CD14-positive monocyte (primary cell): Measurements from ENCODE around the gene ABCC3. TPM values are rescaled to one million over a fixed set of nuclear protein-coding genes. Genes with fewer than 3 reads are reported as not detected.
A peak's percentile ranks its signal among the peaks of the same experiment; 100 is the strongest.

Source experiments
- DNase-seq, 3 donors: peaks; one replicate each; pipeline ENCODE4 v3.0.0-alpha.2; 2011 to 2022
- H2AFZ ChIP-seq: 2 replicates; pipeline ENCODE4 v1.6.0; 2012; ENCODE audit warnings: mild to moderate bottlenecking, low read depth, low read length, inconsistent platforms; ENCODE audit not compliant: insufficient read depth, poor library complexity, severe bottlenecking
- H3K27ac ChIP-seq, 2 donors: 1 replicate in 1 of 2; 2 replicates in 1 of 2; pipeline ENCODE4 v1.5.1; 2012 to 2013; ENCODE audit warnings: low read length in 2 of 2, control low read depth in 1 of 2, inconsistent platforms in 1 of 2, low read depth in 1 of 2, mild to moderate bottlenecking in 1 of 2
- H3K27me3 ChIP-seq, 2 donors: one replicate each; pipeline versions ENCODE4 v1.6.0 to v1.6.1; 2011 to 2013; ENCODE audit warnings: low read length in 2 of 2; ENCODE audit not compliant: control insufficient read depth in 2 of 2, insufficient read depth in 2 of 2
- H3K36me3 ChIP-seq, 2 donors: replicated peaks in 1 of 2; 1 replicate in 1 of 2; 2 replicates in 1 of 2; pipeline versions ENCODE4 v1.5.1 to v1.6.1; 2012 to 2013; ENCODE audit warnings: low read length in 2 of 2, control low read depth in 1 of 2, inconsistent platforms in 1 of 2, mild to moderate bottlenecking in 1 of 2; ENCODE audit not compliant: insufficient read depth in 2 of 2, control insufficient read depth in 1 of 2
- H3K4me1 ChIP-seq, 2 donors: 1 replicate in 1 of 2; 2 replicates in 1 of 2; pipeline versions ENCODE4 v1.5.1 to v1.6.1; 2012 to 2013; ENCODE audit warnings: low read length in 2 of 2, control low read depth in 1 of 2, inconsistent platforms in 1 of 2, mild to moderate bottlenecking in 1 of 2, moderate library complexity in 1 of 2; ENCODE audit not compliant: insufficient read depth in 2 of 2, control insufficient read depth in 1 of 2
- H3K4me2 ChIP-seq: replicated peaks from 2 replicates; pipeline ENCODE3; 2012; ENCODE audit warnings: low read length, moderate library complexity, mild to moderate bottlenecking; ENCODE audit not compliant: poor library complexity, severe bottlenecking; ENCODE audit errors: extremely low read depth
- H3K4me3 ChIP-seq, 3 experiments: fragments of 200-600 bp in 1 of 3; sonication (generic) in 1 of 3; replicated peaks in 1 of 3; 1 replicate in 2 of 3; 2 replicates in 1 of 3; pipeline ENCODE4 v1.5.1; 2011 to 2013; ENCODE audit warnings: low read length in 3 of 3, mild to moderate bottlenecking in 3 of 3, control low read depth in 2 of 3, low read depth in 2 of 3, inconsistent platforms in 1 of 3, moderate library complexity in 1 of 3
- H3K79me2 ChIP-seq: 2 replicates; pipeline ENCODE4 v1.6.0; 2012; ENCODE audit warnings: mild to moderate bottlenecking, control low read depth, inconsistent platforms, low read length, moderate library complexity; ENCODE audit not compliant: insufficient read depth
- H3K9ac ChIP-seq: 2 replicates; pipeline ENCODE4 v1.6.0; 2017; ENCODE audit warnings: low read length, mild to moderate bottlenecking; ENCODE audit not compliant: insufficient read depth, poor library complexity, severe bottlenecking
- H3K9me3 ChIP-seq, 2 donors: replicated peaks in 1 of 2; 1 replicate in 1 of 2; 2 replicates in 1 of 2; pipeline versions ENCODE4 v1.5.1 to v1.6.1; 2012 to 2013; ENCODE audit warnings: low read length in 2 of 2, control low read depth in 1 of 2; ENCODE audit not compliant: control insufficient read depth in 1 of 2, insufficient read depth in 1 of 2
- H4K20me1 ChIP-seq: 2 replicates; pipeline ENCODE4 v1.6.0; 2012; ENCODE audit warnings: mild to moderate bottlenecking, low read length, control low read depth, moderate library complexity; ENCODE audit not compliant: insufficient read depth
- H3K27ac Mint-ChIP-seq, 7 donors: one replicate each; pipeline ENCODE4 v1.8.0; 2020; ENCODE audit warnings: mild to moderate bottlenecking in 7 of 7, mixed read lengths in 7 of 7, moderate library complexity in 6 of 7, inconsistent platforms in 2 of 7
- H3K27me3 Mint-ChIP-seq, 3 donors: one replicate each; pipeline ENCODE4 v1.8.0; 2021 to 2022; ENCODE audit warnings: low read depth in 3 of 3, mild to moderate bottlenecking in 3 of 3, mixed read lengths in 3 of 3, moderate library complexity in 3 of 3, inconsistent platforms in 1 of 3
- H3K36me3 Mint-ChIP-seq, 2 donors: one replicate each; pipeline ENCODE4 v1.8.0; 2020; ENCODE audit warnings: mixed read lengths in 2 of 2, inconsistent platforms in 1 of 2, mild to moderate bottlenecking in 1 of 2
- H3K4me1 Mint-ChIP-seq: one replicate; pipeline ENCODE4 v1.8.0; 2020; ENCODE audit warnings: mild to moderate bottlenecking, mixed read lengths
- H3K4me3 Mint-ChIP-seq, 2 donors: one replicate each; pipeline ENCODE4 v1.8.0; 2020; ENCODE audit warnings: mild to moderate bottlenecking in 2 of 2, mixed read lengths in 2 of 2, moderate library complexity in 1 of 2
- H3K9me3 Mint-ChIP-seq, 7 donors: one replicate each; pipeline ENCODE4 v1.8.0; 2020 to 2022; ENCODE audit warnings: mixed read lengths in 7 of 7, mild to moderate bottlenecking in 6 of 7, moderate library complexity in 6 of 7, inconsistent platforms in 2 of 7
- WGBS: methylation state at CpG from one replicate; pipeline ENCODE4 v1.1.5; 2013; ENCODE audit warnings: missing lambda C conversion rate; ENCODE audit not compliant: insufficient coverage; 5-methylcytosine and 5-hydroxymethylcytosine counted together
- intact Hi-C, 2 donors: fragments of 100-400 bp; cut with micrococcal nuclease; formaldehyde crosslinking; loops; one replicate each; pipeline versions ENCODE4 v1.15.0 to v1.15.1; 2023
- polyA plus RNA-seq, 3 donors: library from polyadenylated mRNA; depleted of rRNA in 1 of 3; unstranded in 2 of 3; stranded (reverse) in 1 of 3; fragments of 300-500 nt in 2 of 3; fragments of >200 nt in 1 of 3; fragmentation: Illumina TruSeq in 2 of 3; gene quantifications; 1 replicate in 2 of 3; 2 replicates in 1 of 3; pipeline ENCODE4 v1.2.3, GENCODE V29; 2012 to 2021
- TF ChIP-seq, protein P1 (sequence below): fragments of 200-600 bp; IDR thresholded peaks from one replicate; pipeline ENCODE4 v1.8.0; 2022; ENCODE audit warnings: antibody characterized with exemption, mild to moderate bottlenecking

The ABCC3 gene
- polyA plus RNA-seq, 3 donors, result 2.7 to 74.5 (median 11.4) TPM

DNA sequence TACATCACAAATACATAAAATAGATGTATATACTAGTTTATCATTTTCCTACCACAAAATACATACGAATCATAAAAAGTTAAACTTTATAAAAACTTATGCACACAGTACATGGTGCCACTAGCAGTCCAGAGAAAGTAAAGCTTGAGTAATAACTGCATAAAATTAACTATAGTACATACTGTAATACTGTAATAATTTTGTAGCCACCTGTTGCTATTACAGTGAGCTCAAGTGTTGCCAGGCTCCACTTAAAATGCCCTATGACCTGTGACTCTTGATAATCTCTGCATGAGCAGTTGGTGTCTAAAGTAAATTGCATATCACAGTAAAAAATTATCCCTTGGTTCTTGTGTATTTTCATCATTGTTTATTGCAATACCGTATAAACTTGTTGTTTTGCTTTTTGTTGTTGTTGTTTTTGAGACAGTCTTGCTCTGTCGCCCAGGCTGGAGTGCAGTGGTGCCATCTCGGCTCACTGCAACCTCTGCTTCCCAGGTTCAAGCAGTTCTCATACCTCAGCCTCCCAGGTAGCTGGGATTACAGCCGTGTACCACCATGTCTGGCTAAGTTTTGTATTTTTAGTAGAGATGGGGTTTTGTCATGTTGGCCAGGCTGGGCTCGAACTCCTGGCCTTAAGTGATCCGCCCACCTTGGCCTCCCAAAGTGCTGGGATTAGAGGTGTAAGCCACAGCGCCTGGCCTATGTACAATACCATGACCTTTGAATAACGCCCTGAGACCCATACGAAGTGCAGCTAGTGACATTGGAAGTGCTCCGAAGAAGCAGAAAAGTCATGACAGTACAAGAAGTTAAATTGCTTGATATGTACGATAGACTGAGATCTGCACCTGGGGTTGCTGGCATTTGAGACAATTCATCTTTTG is 91.3 kb downstream of the ABCC3 start:
- Histone ChIP-seq H3K4me3 (no peak overlapping the region), H3K36me3 (peaks cover 2 to 10% of the 10 kb centered on the region in 2 donors), H4K20me1 (peaks cover 100% of the 10 kb centered on the region), H3K9ac (no peak overlapping the region), H2AFZ (no peak overlapping the region), H3K27me3 (no peaks in the 10 kb centered on the region), H3K4me1 (peaks cover 19 to 29% of the 10 kb centered on the region in 2 donors), H3K27ac (peak overlapping the region in 1 of 2 donors; percentile 36), H3K79me2 (peaks cover 100% of the 10 kb centered on the region), H3K4me2 (no peak overlapping the region), H3K9me3 (no peaks in the 10 kb centered on the region)
- H3K27ac Mint-ChIP-seq, result peak overlapping the region in 3 of 7 donors; percentile 42 to 78 (median 50)
- no peaks in the 10 kb centered on the region for H3K9me3 Mint-ChIP-seq
- peaks cover 41% of the 10 kb centered on the region for H3K4me1 Mint-ChIP-seq
- 93% methylated on average over 8 of the region's 12 CpGs for WGBS
- intact Hi-C loops, result no loop called here
- TF ChIP-seq, protein P1, sequence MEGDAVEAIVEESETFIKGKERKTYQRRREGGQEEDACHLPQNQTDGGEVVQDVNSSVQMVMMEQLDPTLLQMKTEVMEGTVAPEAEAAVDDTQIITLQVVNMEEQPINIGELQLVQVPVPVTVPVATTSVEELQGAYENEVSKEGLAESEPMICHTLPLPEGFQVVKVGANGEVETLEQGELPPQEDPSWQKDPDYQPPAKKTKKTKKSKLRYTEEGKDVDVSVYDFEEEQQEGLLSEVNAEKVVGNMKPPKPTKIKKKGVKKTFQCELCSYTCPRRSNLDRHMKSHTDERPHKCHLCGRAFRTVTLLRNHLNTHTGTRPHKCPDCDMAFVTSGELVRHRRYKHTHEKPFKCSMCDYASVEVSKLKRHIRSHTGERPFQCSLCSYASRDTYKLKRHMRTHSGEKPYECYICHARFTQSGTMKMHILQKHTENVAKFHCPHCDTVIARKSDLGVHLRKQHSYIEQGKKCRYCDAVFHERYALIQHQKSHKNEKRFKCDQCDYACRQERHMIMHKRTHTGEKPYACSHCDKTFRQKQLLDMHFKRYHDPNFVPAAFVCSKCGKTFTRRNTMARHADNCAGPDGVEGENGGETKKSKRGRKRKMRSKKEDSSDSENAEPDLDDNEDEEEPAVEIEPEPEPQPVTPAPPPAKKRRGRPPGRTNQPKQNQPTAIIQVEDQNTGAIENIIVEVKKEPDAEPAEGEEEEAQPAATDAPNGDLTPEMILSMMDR, result no peak
- H3K36me3 Mint-ChIP-seq, result peaks cover 7 to 8% of the 10 kb centered on the region in 2 donors
- no peaks in the 10 kb centered on the region for H3K27me3 Mint-ChIP-seq
- no peak overlapping the region for H3K4me3 Mint-ChIP-seq
- no peak for DNase-seq

DNA sequence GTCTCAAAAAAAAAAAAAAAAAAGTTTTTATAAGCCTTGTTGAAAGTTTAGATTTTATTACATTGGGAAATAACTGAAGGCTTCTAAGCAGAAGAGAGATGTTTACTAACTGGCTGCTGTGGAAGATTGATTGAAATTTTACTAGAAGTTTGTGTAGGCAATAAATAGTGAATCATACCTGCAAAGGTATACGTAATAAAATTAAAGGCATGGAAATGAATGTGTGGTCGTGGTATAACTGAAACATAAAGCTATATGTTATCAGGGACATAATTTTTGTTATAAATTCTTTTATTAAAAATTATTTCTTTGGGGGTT is 93.4 kb downstream of the ABCC3 start:
- DNase-seq, result no peak
- Histone ChIP-seq H2AFZ (no peak overlapping the region), H3K79me2 (peaks cover 100% of the 10 kb centered on the region), H3K36me3 (peaks cover 2 to 10% of the 10 kb centered on the region in 2 donors), H3K4me2 (no peak overlapping the region), H3K9ac (no peak overlapping the region), H3K27ac (no peak overlapping the region), H4K20me1 (peaks cover 100% of the 10 kb centered on the region), H3K4me3 (no peak overlapping the region), H3K27me3 (no peaks in the 10 kb centered on the region), H3K9me3 (no peaks in the 10 kb centered on the region), H3K4me1 (peaks cover 0 to 8% of the 10 kb centered on the region in 2 donors)
- no peaks in the 10 kb centered on the region for H3K9me3 Mint-ChIP-seq
- H3K27me3 Mint-ChIP-seq, result no peaks in the 10 kb centered on the region
- H3K27ac Mint-ChIP-seq, result no peak overlapping the region
- TF ChIP-seq, protein P1, result no peak
- peaks cover 5 to 12% of the 10 kb centered on the region in 2 donors for H3K36me3 Mint-ChIP-seq
- intact Hi-C loops, result no loop called here
- H3K4me1 Mint-ChIP-seq, result peaks cover 29% of the 10 kb centered on the region
- no CpG with 5 or more reads among the region's 2 CpGs for WGBS
- no peak overlapping the region for H3K4me3 Mint-ChIP-seq
